T-helper 17 cell (primary cell): ENCODE measurements around the gene CACNA1G. TPM values are rescaled to one million over a fixed set of nuclear protein-coding genes. Genes with fewer than 3 reads are reported as not detected.

Experiments used
- ATAC-seq: fragments of 150-1000 bp; cut with Tn5 transposase; 2 replicates; pipeline ENCODE4 v1.10.0; 2021; ENCODE audit warnings: mild to moderate bottlenecking, moderate library complexity
- DNase-seq, 3 donors: peaks; one replicate each; pipeline versions ENCODE4 v3.0.0 to v3.0.0-alpha.2; 2020 to 2021
- H3K9me3 ChIP-seq: one replicate; pipeline ENCODE4 v1.7.0; 2013; ENCODE audit warnings: low read length, mild to moderate bottlenecking; ENCODE audit not compliant: control insufficient read depth, poor library complexity, severe bottlenecking
- H3K27ac Mint-ChIP-seq: one replicate; pipeline ENCODE4 v1.8.0; 2022; ENCODE audit warnings: mild to moderate bottlenecking, moderate library complexity, mixed read lengths
- H3K27me3 Mint-ChIP-seq: one replicate; pipeline ENCODE4 v1.8.0; 2022; ENCODE audit warnings: mixed read lengths
- H3K36me3 Mint-ChIP-seq: one replicate; pipeline ENCODE4 v1.8.0; 2022; ENCODE audit warnings: low read depth, mixed read lengths
- H3K4me1 Mint-ChIP-seq: one replicate; pipeline ENCODE4 v1.8.0; 2022; ENCODE audit warnings: mild to moderate bottlenecking, mixed read lengths
- H3K4me3 Mint-ChIP-seq: one replicate; pipeline ENCODE4 v1.8.0; 2022; ENCODE audit warnings: mild to moderate bottlenecking, moderate library complexity, mixed read lengths
- total RNA-seq, 4 donors: library from RNA in 2 of 4; stranded (reverse) in 2 of 4; gene quantifications; one replicate each; pipeline ENCODE4 v1.2.3 and lab custom pipeline; 2022 to 2026

The CACNA1G gene
- total RNA-seq, 2 donors from 2014 or later, result 0.05 to 0.18 TPM

DNA sequence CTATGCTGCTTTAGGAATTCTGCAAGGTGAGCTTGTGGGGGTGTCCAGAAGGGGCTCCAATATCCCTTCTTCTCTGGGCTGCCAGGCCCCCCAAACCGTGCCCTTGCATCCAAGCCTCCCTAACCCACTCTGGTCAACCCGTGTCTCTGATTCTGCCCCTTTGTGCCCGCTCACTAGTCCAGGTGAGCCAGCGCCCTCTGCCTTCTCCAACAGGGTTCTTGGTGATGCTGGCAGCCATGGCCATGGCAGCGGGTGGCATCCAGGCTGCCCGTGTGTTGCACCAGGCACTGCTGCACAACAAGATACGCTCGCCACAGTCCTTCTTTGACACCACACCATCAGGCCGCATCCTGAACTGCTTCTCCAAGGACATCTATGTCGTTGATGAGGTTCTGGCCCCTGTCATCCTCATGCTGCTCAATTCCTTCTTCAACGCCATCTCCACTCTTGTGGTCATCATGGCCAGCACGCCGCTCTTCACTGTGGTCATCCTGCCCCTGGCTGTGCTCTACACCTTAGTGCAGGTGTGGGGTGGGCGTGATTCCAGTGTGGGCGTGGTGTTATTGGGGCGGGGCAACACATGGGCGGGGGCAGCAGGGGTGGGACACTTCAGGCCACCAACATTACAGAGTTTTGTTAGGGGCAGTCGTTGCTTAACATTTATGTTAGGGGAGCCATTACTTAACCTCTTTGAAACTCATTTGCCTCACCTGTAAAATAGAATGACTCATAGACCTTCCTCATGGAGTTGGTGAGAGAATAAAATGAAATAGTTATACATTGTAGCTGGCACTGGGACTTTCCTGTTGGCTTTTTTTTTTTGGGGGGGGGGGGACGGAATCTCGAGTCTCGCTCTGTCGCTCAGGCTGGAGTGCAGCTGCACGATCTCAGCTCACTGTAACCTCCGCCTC, 115.8 kb downstream of the CACNA1G start:
- ATAC-seq, result no peak

More for the DNA sequence above, 115.8 kb downstream of the CACNA1G start:
- H3K4me3 Mint-ChIP-seq, result no peak overlapping the region
- no peak overlapping the region for H3K27ac Mint-ChIP-seq
- peaks cover 3% of the 10 kb centered on the region for H3K36me3 Mint-ChIP-seq
- DNase-seq, result no peak
- H3K9me3 ChIP-seq, result no peaks in the 10 kb centered on the region
- peaks cover 40% of the 10 kb centered on the region for H3K27me3 Mint-ChIP-seq
- peaks cover 3% of the 10 kb centered on the region for H3K4me1 Mint-ChIP-seq

Other genes starting within 250 kb of the CACNA1G start
- 10 to 100 TPM; 19.2 to 20.4 TPM for gene XYLT2, start 214.6 kb upstream of the CACNA1G start, total RNA-seq
- 10 to 100 TPM; 29.4 to 37.0 TPM for gene MRPL27, start 187.5 kb upstream of the CACNA1G start, total RNA-seq
- gene EME1, start 187.5 kb upstream of the CACNA1G start, total RNA-seq, result 1 to 10 TPM in 1 of 2 donors, under 1 TPM in 1; 0.55 to 1.3 TPM
- gene LRRC59, start 163.2 kb upstream of the CACNA1G start, total RNA-seq, result 10 to 100 TPM; 45.2 to 51.9 TPM
- 10 to 100 TPM; 16.4 to 21.8 TPM for gene ACSF2, start 134.5 kb upstream of the CACNA1G start, total RNA-seq
- gene CHAD, start 91.8 kb upstream of the CACNA1G start, total RNA-seq, result not detected
- gene RSAD1, start 81.9 kb upstream of the CACNA1G start, total RNA-seq, result 10 to 100 TPM; 49.2 to 59.6 TPM
- 1 to 10 TPM; 1.2 to 1.3 TPM for gene MYCBPAP, start 52.3 kb upstream of the CACNA1G start, total RNA-seq
- gene EPN3, start 28.0 kb upstream of the CACNA1G start, total RNA-seq, result not detected
- 10 to 100 TPM; 11.3 to 16.4 TPM for gene SPATA20, start 13.5 kb upstream of the CACNA1G start, total RNA-seq
- 10 to 100 TPM in 1 of 2 donors, 1 to 10 TPM in 1; 3.3 to 58.0 TPM for gene ABCC3, start 74.2 kb downstream of the CACNA1G start, total RNA-seq
- gene ANKRD40, start 147.2 kb downstream of the CACNA1G start, total RNA-seq, result 10 to 100 TPM; 24.3 to 25.6 TPM
- 100 to 1,000 TPM; 129 to 155 TPM for gene LUC7L3, start 158.9 kb downstream of the CACNA1G start, total RNA-seq
- not detected for gene ANKRD40CL, start 206.8 kb downstream of the CACNA1G start, total RNA-seq